B cell (primary cell): ENCODE results near the gene STAC. TPM values are rescaled to one million over a fixed set of nuclear protein-coding genes. Genes with fewer than 3 reads are reported as not detected.

ENCODE experiments used
- ATAC-seq: fragments of 200-7000 bp; cut with Tn5 transposase; one replicate; pipeline ENCODE4 v1.10.0; 2021; ENCODE audit warnings: low read depth, mild to moderate bottlenecking, moderate number of reproducible peaks, moderate library complexity
- CTCF ChIA-PET: fragments of 350-600 bp; sonication (Branson Sonifier 250); formaldehyde crosslinking; loops from one replicate; lab custom pipeline; 2021; ENCODE audit warnings: antibody characterized with exemption, inconsistent platforms; lab: Charles Lee
- POLR2A ChIA-PET: fragments of 350-600 bp; sonication (Branson Sonifier 250); formaldehyde crosslinking; loops from one replicate; lab custom pipeline; 2021; ENCODE audit warnings: antibody characterized with exemption; lab: Charles Lee
- DNase-seq: peaks from one replicate; pipeline ENCODE4 v3.0.0; 2013
- H2AFZ ChIP-seq: 2 replicates; pipeline ENCODE4 v1.6.1; 2012; ENCODE audit warnings: mild to moderate bottlenecking, low read depth, low read length; ENCODE audit not compliant: insufficient read depth, poor library complexity, severe bottlenecking
- H3K27ac ChIP-seq, 2 donors: 1 replicate in 1 of 2; 2 replicates in 1 of 2; pipeline ENCODE4 v1.5.1; 2012 to 2013; ENCODE audit warnings: low read length in 2 of 2, mild to moderate bottlenecking in 2 of 2, moderate library complexity in 1 of 2
- H3K27me3 ChIP-seq, 4 experiments: fragments of 200-600 bp in 1 of 4; sonication (generic) in 1 of 4; replicated peaks in 1 of 4; 1 replicate in 2 of 4; 2 replicates in 2 of 4; pipeline versions ENCODE4 v1.6.1 to v1.7.0; 2013 to 2016; ENCODE audit warnings: low read length in 3 of 4, mild to moderate bottlenecking in 2 of 4, mixed read lengths in 1 of 4, moderate library complexity in 1 of 4; ENCODE audit not compliant: insufficient read depth in 4 of 4, control insufficient read depth in 3 of 4; ENCODE audit errors: control extremely low read depth in 1 of 4
- H3K36me3 ChIP-seq, 2 experiments: replicated peaks in 1 of 2; 1 replicate in 1 of 2; 2 replicates in 1 of 2; pipeline versions ENCODE4 v1.6.1 to v1.7.1; 2013; ENCODE audit warnings: low read length in 1 of 2; ENCODE audit not compliant: insufficient read depth in 2 of 2, control insufficient read depth in 1 of 2; ENCODE audit errors: control extremely low read depth in 1 of 2, extremely low read depth in 1 of 2
- H3K4me1 ChIP-seq, 2 donors: fragments of 200-600 bp in 1 of 2; sonication (generic) in 1 of 2; 1 replicate in 1 of 2; 2 replicates in 1 of 2; pipeline versions ENCODE4 v1.5.1 to v1.6.1; 2013 to 2017; ENCODE audit warnings: low read length in 2 of 2; ENCODE audit not compliant: control insufficient read depth in 2 of 2, insufficient read depth in 2 of 2
- H3K4me2 ChIP-seq: replicated peaks from 2 replicates; pipeline ENCODE3; 2012; ENCODE audit warnings: mild to moderate bottlenecking, low read depth, low read length; ENCODE audit not compliant: poor library complexity, severe bottlenecking
- H3K4me3 ChIP-seq, 5 experiments: fragments of 200-600 bp in 1 of 5; sonication (generic) in 1 of 5; 1 replicate in 3 of 5; 2 replicates in 2 of 5; pipeline versions ENCODE4 v1.5.1 to v1.7.0; 2011 to 2016; ENCODE audit warnings: low read length in 4 of 5, mild to moderate bottlenecking in 4 of 5, low read depth in 2 of 5, control low read depth in 1 of 5, moderate library complexity in 1 of 5; ENCODE audit not compliant: insufficient read depth in 1 of 5; ENCODE audit errors: control extremely low read depth in 1 of 5, extremely low read depth in 1 of 5
- H3K79me2 ChIP-seq: fragments of 200-600 bp; sonication (generic); one replicate; pipeline ENCODE4 v1.6.0; 2016; ENCODE audit warnings: low read length; ENCODE audit not compliant: control insufficient read depth, insufficient read depth
- H3K9ac ChIP-seq: fragments of 200-600 bp; sonication (generic); 2 replicates; pipeline ENCODE4 v1.6.1; 2017; ENCODE audit warnings: mild to moderate bottlenecking, low read length, moderate library complexity
- H3K9me3 ChIP-seq, 3 donors: one replicate each; pipeline versions ENCODE4 v1.6.1 to v1.7.1; 2013; ENCODE audit warnings: low read length in 2 of 3; ENCODE audit not compliant: control insufficient read depth in 2 of 3, insufficient read depth in 1 of 3; ENCODE audit errors: control extremely low read depth in 1 of 3
- H4K20me1 ChIP-seq: 2 replicates; pipeline ENCODE4 v1.6.0; 2012; ENCODE audit warnings: mild to moderate bottlenecking, low read length; ENCODE audit not compliant: insufficient read depth, control insufficient read depth, poor library complexity, severe bottlenecking
- H3K27ac Mint-ChIP-seq: one replicate; pipeline ENCODE4 v1.8.0; 2021; ENCODE audit warnings: mixed read lengths
- H3K27me3 Mint-ChIP-seq: one replicate; pipeline ENCODE4 v1.8.0; 2021; ENCODE audit warnings: mixed read lengths
- H3K4me1 Mint-ChIP-seq: one replicate; pipeline ENCODE4 v1.8.0; 2021; ENCODE audit warnings: mixed read lengths
- H3K4me3 Mint-ChIP-seq: one replicate; pipeline ENCODE4 v1.8.0; 2021; ENCODE audit warnings: mixed read lengths
- H3K9me3 Mint-ChIP-seq: one replicate; pipeline ENCODE4 v1.8.0; 2022; ENCODE audit warnings: mixed read lengths; ENCODE audit not compliant: insufficient read depth
- EZH2 ChIP-seq: IDR thresholded peaks from 2 replicates; pipeline ENCODE4 v1.6.1; 2012; ENCODE audit warnings: borderline replicate concordance, low read depth, mild to moderate bottlenecking, moderate library complexity, low read length; ENCODE audit not compliant: insufficient read depth, poor library complexity, severe bottlenecking
- WGBS: methylation state at CpG from one replicate; pipeline ENCODE4 v1.1.5; 2013; ENCODE audit warnings: missing lambda C conversion rate; ENCODE audit not compliant: insufficient coverage; 5-methylcytosine and 5-hydroxymethylcytosine counted together
- intact Hi-C: fragments of 100-400 bp; cut with micrococcal nuclease; formaldehyde crosslinking; loops from one replicate; pipeline ENCODE4 v1.10.0; 2022
- polyA plus RNA-seq: library from polyadenylated mRNA; depleted of rRNA; stranded (reverse); fragments of >200 nt; gene quantifications from 2 replicates; pipeline ENCODE4 v1.2.3, GENCODE V29; 2012
- total RNA-seq, 2 donors: library from RNA; stranded (reverse); fragments of 120-200 nt in 1 of 2; gene quantifications; 1 replicate in 1 of 2; 2 replicates in 1 of 2; pipeline versions ENCODE4 v1.2.3 to v1.2.4, GENCODE V29; 2013 to 2022
- TF ChIP-seq, protein P1 (sequence below): fragments of 200-600 bp; IDR thresholded peaks from one replicate; pipeline ENCODE4 v1.8.0; 2022; ENCODE audit warnings: antibody characterized with exemption, mild to moderate bottlenecking

The STAC gene
- total and polyA plus RNA-seq, 2 donors (not counting 1 experiment from before 2014, with no cell fraction given), result not detected

DNA sequence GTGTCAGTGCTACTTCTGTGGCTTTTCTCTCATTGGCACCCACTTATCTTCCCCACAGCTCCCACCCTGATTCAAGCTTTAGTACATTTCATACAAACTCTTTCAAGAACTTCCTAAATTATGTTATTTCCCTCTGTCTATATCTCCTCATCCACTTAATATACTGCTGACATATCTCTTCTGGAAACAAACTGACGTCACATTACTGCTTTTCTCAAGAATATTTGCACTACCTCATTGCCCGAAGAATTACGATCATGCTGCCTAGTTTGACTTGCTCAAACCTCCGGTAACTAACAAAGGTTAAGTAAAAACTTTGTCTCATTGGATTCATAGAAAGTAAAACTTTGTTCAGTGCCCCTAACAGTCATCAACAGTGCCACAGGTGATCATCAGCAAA lies 76.5 kb downstream of the STAC start:
- DNase-seq, result no peak
- no peak overlapping the region for H3K9ac ChIP-seq
- no peaks in the 10 kb centered on the region for H4K20me1 ChIP-seq
- peaks cover 0 to 4% (median 0%) of the 10 kb centered on the region in 3 donors for H3K9me3 ChIP-seq
- ChIA-PET CTCF (no interaction called here), POLR2A (no interaction called here)
- 83% methylated on average over 1 of the region's 4 CpGs for WGBS
- H3K27ac ChIP-seq, result no peak overlapping the region
- Mint-ChIP-seq H3K27me3 (no peaks in the 10 kb centered on the region), H3K27ac (no peak overlapping the region), H3K4me1 (no peaks in the 10 kb centered on the region), H3K9me3 (no peaks in the 10 kb centered on the region), H3K4me3 (no peak overlapping the region)
- H3K79me2 ChIP-seq, result no peaks in the 10 kb centered on the region
- no peaks in the 10 kb centered on the region for H3K4me1 ChIP-seq
- H3K4me2 ChIP-seq, result no peak overlapping the region
- H3K4me3 ChIP-seq, result no peak overlapping the region
- no peak for ATAC-seq
- H2AFZ ChIP-seq, result no peak overlapping the region
- intact Hi-C loops, result no loop called here
- H3K36me3 ChIP-seq, result no peaks in the 10 kb centered on the region
- H3K27me3 ChIP-seq, result no peaks in the 10 kb centered on the region
- TF ChIP-seq, protein P1, sequence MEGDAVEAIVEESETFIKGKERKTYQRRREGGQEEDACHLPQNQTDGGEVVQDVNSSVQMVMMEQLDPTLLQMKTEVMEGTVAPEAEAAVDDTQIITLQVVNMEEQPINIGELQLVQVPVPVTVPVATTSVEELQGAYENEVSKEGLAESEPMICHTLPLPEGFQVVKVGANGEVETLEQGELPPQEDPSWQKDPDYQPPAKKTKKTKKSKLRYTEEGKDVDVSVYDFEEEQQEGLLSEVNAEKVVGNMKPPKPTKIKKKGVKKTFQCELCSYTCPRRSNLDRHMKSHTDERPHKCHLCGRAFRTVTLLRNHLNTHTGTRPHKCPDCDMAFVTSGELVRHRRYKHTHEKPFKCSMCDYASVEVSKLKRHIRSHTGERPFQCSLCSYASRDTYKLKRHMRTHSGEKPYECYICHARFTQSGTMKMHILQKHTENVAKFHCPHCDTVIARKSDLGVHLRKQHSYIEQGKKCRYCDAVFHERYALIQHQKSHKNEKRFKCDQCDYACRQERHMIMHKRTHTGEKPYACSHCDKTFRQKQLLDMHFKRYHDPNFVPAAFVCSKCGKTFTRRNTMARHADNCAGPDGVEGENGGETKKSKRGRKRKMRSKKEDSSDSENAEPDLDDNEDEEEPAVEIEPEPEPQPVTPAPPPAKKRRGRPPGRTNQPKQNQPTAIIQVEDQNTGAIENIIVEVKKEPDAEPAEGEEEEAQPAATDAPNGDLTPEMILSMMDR, result no peak
- TF ChIP-seq EZH2, result no peak

DNA sequence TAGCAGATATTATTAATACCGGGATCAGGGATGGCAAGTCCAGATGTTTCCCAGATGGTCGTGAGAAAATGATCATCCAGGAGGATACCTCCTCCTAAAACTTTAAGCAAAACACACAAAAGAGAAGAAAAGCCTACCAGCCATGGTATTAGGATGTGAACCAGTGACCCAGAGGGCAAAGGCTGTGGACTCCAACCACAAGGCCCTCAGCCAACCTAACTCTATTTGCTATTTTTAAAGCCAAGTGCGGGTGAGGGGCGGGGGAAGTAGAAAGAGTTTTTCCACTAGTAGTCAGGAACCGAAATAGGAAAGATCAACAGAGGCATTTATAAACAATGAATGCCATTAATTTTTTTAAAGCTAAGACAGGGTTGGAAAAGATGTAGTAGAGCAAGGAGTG lies 77.4 kb downstream of the STAC start:
- peaks cover 0 to 4% (median 0%) of the 10 kb centered on the region in 3 donors for H3K9me3 ChIP-seq
- Mint-ChIP-seq H3K4me1 (no peaks in the 10 kb centered on the region), H3K9me3 (no peaks in the 10 kb centered on the region), H3K4me3 (no peak overlapping the region), H3K27ac (no peak overlapping the region), H3K27me3 (no peaks in the 10 kb centered on the region)
- no peaks in the 10 kb centered on the region for H3K36me3 ChIP-seq
- TF ChIP-seq, protein P1, result no peak
- no peak for TF ChIP-seq EZH2
- H4K20me1 ChIP-seq, result no peaks in the 10 kb centered on the region
- intact Hi-C loops, result no loop called here
- H3K27me3 ChIP-seq, result no peaks in the 10 kb centered on the region
- H3K79me2 ChIP-seq, result no peaks in the 10 kb centered on the region
- POLR2A ChIA-PET, result no interaction called here
- H3K27ac ChIP-seq, result no peak overlapping the region
- H3K4me2 ChIP-seq, result no peak overlapping the region
- no peak overlapping the region for H2AFZ ChIP-seq
- CTCF ChIA-PET, result no interaction called here
- 100% methylated on average over 2 of the region's 5 CpGs for WGBS
- H3K9ac ChIP-seq, result no peak overlapping the region
- no peaks in the 10 kb centered on the region for H3K4me1 ChIP-seq
- H3K4me3 ChIP-seq, result no peak overlapping the region
- no peak for DNase-seq
- no peak for ATAC-seq
